ENCODE data around the gene ZEB2.

DNA sequence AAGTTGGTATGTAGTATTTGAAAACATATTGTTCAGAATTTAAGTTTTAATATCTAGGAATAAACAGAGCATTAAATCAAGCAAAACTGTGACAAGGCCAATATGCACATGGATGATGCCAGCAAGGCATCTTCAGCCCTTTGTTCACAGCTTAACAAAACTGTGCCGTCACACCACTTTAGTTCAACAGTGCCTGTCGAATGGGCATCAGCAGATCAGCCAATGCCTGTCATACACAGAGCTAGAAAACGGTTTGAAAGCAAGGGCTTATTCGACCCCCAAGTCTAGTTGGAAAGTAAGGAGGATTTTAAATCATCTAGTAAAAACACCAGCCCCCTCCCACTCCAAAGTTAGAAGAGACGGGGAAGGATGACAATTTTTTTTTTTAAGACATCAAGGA, 16.7 kb downstream of the ZEB2 start:
- TF ChIP-seq POLR2AphosphoS5 (IDR thresholded peaks at IDR 0.05) (no peak), POLR2A (IDR thresholded peaks at IDR 0.05) (no peak), EP300 (IDR thresholded peaks at IDR 0.05) (no peak)
- TF ChIP-seq, protein P1, sequence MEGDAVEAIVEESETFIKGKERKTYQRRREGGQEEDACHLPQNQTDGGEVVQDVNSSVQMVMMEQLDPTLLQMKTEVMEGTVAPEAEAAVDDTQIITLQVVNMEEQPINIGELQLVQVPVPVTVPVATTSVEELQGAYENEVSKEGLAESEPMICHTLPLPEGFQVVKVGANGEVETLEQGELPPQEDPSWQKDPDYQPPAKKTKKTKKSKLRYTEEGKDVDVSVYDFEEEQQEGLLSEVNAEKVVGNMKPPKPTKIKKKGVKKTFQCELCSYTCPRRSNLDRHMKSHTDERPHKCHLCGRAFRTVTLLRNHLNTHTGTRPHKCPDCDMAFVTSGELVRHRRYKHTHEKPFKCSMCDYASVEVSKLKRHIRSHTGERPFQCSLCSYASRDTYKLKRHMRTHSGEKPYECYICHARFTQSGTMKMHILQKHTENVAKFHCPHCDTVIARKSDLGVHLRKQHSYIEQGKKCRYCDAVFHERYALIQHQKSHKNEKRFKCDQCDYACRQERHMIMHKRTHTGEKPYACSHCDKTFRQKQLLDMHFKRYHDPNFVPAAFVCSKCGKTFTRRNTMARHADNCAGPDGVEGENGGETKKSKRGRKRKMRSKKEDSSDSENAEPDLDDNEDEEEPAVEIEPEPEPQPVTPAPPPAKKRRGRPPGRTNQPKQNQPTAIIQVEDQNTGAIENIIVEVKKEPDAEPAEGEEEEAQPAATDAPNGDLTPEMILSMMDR (IDR thresholded peaks at IDR 0.05): no peak

All from sigmoid colon (tissue), 4 donors.